Osteoblast (primary cell): ENCODE data around the gene CEP104. TPM values are rescaled to one million over a fixed set of nuclear protein-coding genes. Genes with fewer than 3 reads are reported as not detected.

Experiments used
- DNase-seq: peaks from one replicate; pipeline ENCODE4 v3.0.0; 2011; ENCODE audit warnings: low spot score, mixed read lengths; ENCODE audit not compliant: insufficient read length; ENCODE audit errors: missing footprints
- H2AFZ ChIP-seq: 2 replicates; pipeline ENCODE4 v1.6.0; 2011; ENCODE audit warnings: mild to moderate bottlenecking, low read length
- H3K27ac ChIP-seq: 2 replicates; pipeline ENCODE4 v1.5.1; 2011; ENCODE audit warnings: mild to moderate bottlenecking, low read depth, low read length, moderate library complexity
- H3K27me3 ChIP-seq: 2 replicates; pipeline ENCODE4 v1.6.0; 2012; ENCODE audit warnings: mild to moderate bottlenecking, control low read depth, inconsistent platforms, low read length, moderate library complexity; ENCODE audit not compliant: insufficient read depth
- H3K36me3 ChIP-seq: 2 replicates; pipeline ENCODE4 v1.5.1; 2011; ENCODE audit warnings: mild to moderate bottlenecking, low read length, control low read depth, moderate library complexity; ENCODE audit not compliant: insufficient read depth
- H3K4me1 ChIP-seq: 2 replicates; pipeline ENCODE4 v1.5.1; 2011; ENCODE audit warnings: mild to moderate bottlenecking, low read length, control low read depth, moderate library complexity; ENCODE audit not compliant: insufficient read depth
- H3K4me2 ChIP-seq: 2 replicates; pipeline ENCODE4 v1.6.0; 2011; ENCODE audit warnings: mild to moderate bottlenecking, low read length; ENCODE audit not compliant: insufficient read depth
- H3K4me3 ChIP-seq: fragments of 200-600 bp; sonication (generic); 3 replicates; pipeline ENCODE4 v1.5.1; 2012; ENCODE audit warnings: mild to moderate bottlenecking, low read length, inconsistent platforms; ENCODE audit not compliant: insufficient read depth
- H3K79me2 ChIP-seq: 2 replicates; pipeline ENCODE4 v1.6.0; 2012; ENCODE audit warnings: mild to moderate bottlenecking, low read length, control low read depth, inconsistent platforms; ENCODE audit not compliant: insufficient read depth
- H3K9me3 ChIP-seq: 2 replicates; pipeline ENCODE4 v1.5.1; 2011; ENCODE audit warnings: low read depth, low read length, control low read depth
- H4K20me1 ChIP-seq: 2 replicates; pipeline ENCODE4 v1.6.0; 2012; ENCODE audit warnings: mild to moderate bottlenecking, low read length, control low read depth; ENCODE audit not compliant: insufficient read depth
- total RNA-seq: library from RNA; depleted of rRNA; stranded (reverse); fragments of >200 nt; gene quantifications from 2 replicates; pipeline ENCODE4 v1.2.3, GENCODE V29; 2012
- TF ChIP-seq, protein P1 (sequence below): IDR thresholded peaks from 2 replicates; pipeline ENCODE4 v1.5.1; 2011; ENCODE audit warnings: mild to moderate bottlenecking, low read depth, low read length, moderate library complexity; ENCODE audit errors: extremely low read depth

Gene CEP104
- total RNA-seq, 1 donor, result 21.7 TPM

DNA sequence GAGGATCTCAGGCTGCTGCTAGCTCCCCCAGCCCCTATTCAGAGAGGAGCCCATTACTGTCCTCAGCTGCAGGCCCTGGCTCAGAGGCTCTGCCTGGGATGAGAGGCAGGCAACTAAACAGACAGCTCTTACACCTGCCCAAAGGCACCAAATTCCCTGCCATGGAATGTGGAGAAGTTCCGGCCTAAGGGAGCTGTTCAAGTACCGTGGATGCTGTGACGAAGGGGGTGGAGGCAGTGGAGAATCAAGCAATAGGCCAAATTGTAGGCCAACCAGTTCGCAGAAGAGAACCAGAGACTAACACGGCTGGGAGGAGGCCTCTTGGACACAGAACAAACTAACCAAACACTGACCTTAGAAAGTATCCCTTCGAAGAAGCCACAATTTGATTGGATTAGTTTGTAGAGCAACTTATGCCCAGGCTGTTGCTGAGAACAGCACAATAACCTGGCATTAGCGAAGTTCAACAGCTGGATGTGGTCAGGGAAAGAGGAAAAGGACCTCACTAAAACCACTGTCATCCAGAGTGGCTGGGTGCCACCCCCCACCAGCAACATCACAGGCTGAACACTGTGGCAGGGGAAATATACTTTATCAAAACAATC lies 39.5 kb upstream of the CEP104 start:
- Histone ChIP-seq H3K79me2 (peaks cover 74% of the 10 kb centered on the region), H3K4me2 (no peak overlapping the region), H3K4me3 (no peak overlapping the region), H3K36me3 (peaks cover 4% of the 10 kb centered on the region), H4K20me1 (peaks cover 26% of the 10 kb centered on the region), H3K4me1 (peaks cover 9% of the 10 kb centered on the region), H3K27me3 (no peaks in the 10 kb centered on the region), H2AFZ (no peak overlapping the region), H3K27ac (no peak overlapping the region), H3K9me3 (no peaks in the 10 kb centered on the region)
- TF ChIP-seq, protein P1, sequence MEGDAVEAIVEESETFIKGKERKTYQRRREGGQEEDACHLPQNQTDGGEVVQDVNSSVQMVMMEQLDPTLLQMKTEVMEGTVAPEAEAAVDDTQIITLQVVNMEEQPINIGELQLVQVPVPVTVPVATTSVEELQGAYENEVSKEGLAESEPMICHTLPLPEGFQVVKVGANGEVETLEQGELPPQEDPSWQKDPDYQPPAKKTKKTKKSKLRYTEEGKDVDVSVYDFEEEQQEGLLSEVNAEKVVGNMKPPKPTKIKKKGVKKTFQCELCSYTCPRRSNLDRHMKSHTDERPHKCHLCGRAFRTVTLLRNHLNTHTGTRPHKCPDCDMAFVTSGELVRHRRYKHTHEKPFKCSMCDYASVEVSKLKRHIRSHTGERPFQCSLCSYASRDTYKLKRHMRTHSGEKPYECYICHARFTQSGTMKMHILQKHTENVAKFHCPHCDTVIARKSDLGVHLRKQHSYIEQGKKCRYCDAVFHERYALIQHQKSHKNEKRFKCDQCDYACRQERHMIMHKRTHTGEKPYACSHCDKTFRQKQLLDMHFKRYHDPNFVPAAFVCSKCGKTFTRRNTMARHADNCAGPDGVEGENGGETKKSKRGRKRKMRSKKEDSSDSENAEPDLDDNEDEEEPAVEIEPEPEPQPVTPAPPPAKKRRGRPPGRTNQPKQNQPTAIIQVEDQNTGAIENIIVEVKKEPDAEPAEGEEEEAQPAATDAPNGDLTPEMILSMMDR, result no peak
- DNase-seq, result peak; percentile 53

DNA sequence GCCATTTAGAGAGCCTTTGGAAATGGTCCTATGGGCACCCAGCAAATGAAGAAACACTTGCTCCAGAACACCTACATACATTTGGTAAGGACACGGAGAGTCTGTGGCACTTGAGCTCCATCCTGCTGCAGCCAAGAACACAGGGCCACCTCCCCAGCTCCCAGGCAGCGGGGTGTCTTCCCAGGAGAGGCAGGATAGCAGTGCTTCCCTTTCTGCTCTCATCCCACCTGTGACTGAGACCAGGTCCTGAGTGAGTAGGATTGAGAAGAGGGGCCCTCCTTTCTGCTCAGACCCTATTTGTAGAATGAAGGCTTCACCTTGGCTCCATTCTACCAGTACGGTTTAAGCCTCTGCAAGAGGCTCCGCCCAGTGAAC lies 38.9 kb upstream of the CEP104 start:
- no peaks in the 10 kb centered on the region for H3K9me3 ChIP-seq
- no peak for DNase-seq
- no peak overlapping the region for H3K4me3 ChIP-seq
- H3K4me2 ChIP-seq, result no peak overlapping the region
- H3K36me3 ChIP-seq, result peaks cover 9% of the 10 kb centered on the region
- TF ChIP-seq, protein P1, result no peak
- H2AFZ ChIP-seq, result no peak overlapping the region
- H4K20me1 ChIP-seq, result peaks cover 26% of the 10 kb centered on the region
- no peaks in the 10 kb centered on the region for H3K27me3 ChIP-seq
- H3K4me1 ChIP-seq, result peaks cover 9% of the 10 kb centered on the region
- H3K79me2 ChIP-seq, result peaks cover 78% of the 10 kb centered on the region
- no peak overlapping the region for H3K27ac ChIP-seq

DNA sequence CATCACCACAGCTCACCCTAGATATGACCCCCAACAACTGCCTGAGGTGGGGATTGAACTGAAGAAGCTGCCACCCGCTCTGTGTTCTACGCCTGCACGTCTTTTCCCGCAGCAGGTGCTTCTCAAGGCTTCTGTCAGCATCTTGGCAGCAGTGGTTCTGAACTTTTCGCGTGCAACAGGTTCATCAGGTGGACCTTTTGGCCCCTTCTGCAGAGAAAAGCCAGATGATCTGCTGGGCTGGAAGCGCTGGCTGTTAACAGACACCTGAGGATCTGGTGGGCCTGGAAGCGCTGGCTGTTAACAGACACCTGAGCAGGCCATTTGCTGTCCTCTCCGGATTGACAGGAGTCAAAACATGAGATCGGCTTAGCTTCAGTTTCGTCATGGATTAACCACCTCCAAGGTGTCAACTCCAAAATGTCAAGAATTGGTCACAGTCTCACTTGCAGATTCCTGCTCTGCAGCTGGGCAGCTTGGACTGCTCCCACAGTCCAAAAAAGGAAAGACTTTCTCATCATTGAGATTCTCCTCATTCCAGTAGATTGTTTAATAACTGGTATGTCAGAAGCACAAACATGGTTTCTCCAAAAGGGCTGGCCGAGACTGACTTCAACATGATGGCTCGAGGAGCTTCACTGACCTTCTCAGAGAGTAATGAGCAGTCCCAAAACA lies 38.4 kb upstream of the CEP104 start:
- Histone ChIP-seq H3K27me3 (no peaks in the 10 kb centered on the region), H3K9me3 (no peaks in the 10 kb centered on the region), H3K36me3 (peaks cover 14% of the 10 kb centered on the region), H3K4me3 (no peak overlapping the region), H3K4me1 (peaks cover 9% of the 10 kb centered on the region), H3K27ac (no peak overlapping the region), H3K4me2 (no peak overlapping the region), H2AFZ (no peak overlapping the region), H4K20me1 (peaks cover 26% of the 10 kb centered on the region), H3K79me2 (peaks cover 83% of the 10 kb centered on the region)
- peak; percentile 56 for DNase-seq
- TF ChIP-seq, protein P1, result no peak

DNA sequence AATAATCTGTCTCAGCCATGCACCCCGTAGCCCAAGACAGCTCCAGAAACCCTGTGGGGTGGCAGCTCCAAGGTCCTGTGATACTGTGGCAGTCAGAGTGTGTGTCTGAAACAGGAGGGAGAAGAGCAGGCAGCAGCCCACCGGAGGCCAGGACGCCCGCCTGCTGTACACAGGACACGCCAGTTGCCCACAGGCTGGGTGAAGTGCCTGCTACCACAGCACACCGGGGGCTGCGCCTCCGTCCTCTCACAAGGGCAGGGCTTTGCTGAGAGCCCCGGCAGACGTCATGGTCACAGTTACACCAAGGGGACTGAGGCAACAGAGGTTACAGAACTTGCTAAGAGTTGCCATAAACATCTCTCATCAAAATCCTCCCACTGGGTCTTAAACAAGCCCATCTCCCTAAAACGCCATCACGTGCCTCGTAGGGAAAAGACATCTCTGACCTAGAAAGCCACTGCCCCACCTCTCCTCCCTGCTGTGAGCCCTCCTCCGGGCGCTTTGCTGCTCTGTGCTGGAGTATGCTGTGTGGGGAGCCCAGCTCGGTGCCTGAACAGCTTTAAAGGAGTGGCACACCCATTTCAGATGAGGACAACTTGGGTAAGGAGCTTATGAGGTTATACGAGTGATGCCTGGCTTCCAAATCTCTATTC lies 37.7 kb upstream of the CEP104 start:
- Histone ChIP-seq H3K9me3 (no peaks in the 10 kb centered on the region), H3K27ac (no peak overlapping the region), H3K79me2 (peaks cover 80% of the 10 kb centered on the region), H3K4me2 (no peak overlapping the region), H3K27me3 (no peaks in the 10 kb centered on the region), H3K4me1 (peaks cover 9% of the 10 kb centered on the region), H4K20me1 (peaks cover 26% of the 10 kb centered on the region), H2AFZ (no peak overlapping the region), H3K4me3 (no peak overlapping the region), H3K36me3 (peaks cover 20% of the 10 kb centered on the region)
- DNase-seq, result peak; percentile 45
- TF ChIP-seq, protein P1, result no peak
